Calu3 (cell line): Measurements from ENCODE around the gene ZNF584. TPM values are rescaled to one million over a fixed set of nuclear protein-coding genes. Genes with fewer than 3 reads are reported as not detected.

Experiments used
- BruUV-seq: library from RNA; stranded (reverse); fragments of 400-500 nt; replicated peaks from 2 replicates; lab custom pipeline; 2021; lab: Mats Ljungman, UMichigan
- CTCF ChIA-PET: fragments of 300-600 bp; sonication (Branson Sonifier 250); formaldehyde crosslinking; loops from one replicate; lab custom pipeline; 2022; ENCODE audit warnings: antibody characterized with exemption; lab: Charles Lee
- DNase-seq: peaks from one replicate; pipeline ENCODE4 v3.0.0; 2022
- H3K27ac Mint-ChIP-seq: one replicate; pipeline ENCODE4 v1.8.0; 2022; ENCODE audit warnings: mixed read lengths; ENCODE audit not compliant: unreplicated experiment
- H3K27me3 Mint-ChIP-seq: one replicate; pipeline ENCODE4 v1.8.0; 2022; ENCODE audit warnings: mixed read lengths; ENCODE audit not compliant: unreplicated experiment
- H3K36me3 Mint-ChIP-seq: one replicate; pipeline ENCODE4 v1.8.0; 2022; ENCODE audit warnings: mild to moderate bottlenecking, moderate library complexity, mixed read lengths; ENCODE audit not compliant: insufficient read depth, unreplicated experiment
- H3K4me1 Mint-ChIP-seq: one replicate; pipeline ENCODE4 v1.8.0; 2022; ENCODE audit warnings: mild to moderate bottlenecking, low read depth, mixed read lengths; ENCODE audit not compliant: unreplicated experiment
- H3K4me3 Mint-ChIP-seq: one replicate; pipeline ENCODE4 v1.8.0; 2022; ENCODE audit warnings: mild to moderate bottlenecking, low read depth, moderate library complexity, mixed read lengths; ENCODE audit not compliant: unreplicated experiment
- H3K9me3 Mint-ChIP-seq: one replicate; pipeline ENCODE4 v1.8.0; 2022; ENCODE audit warnings: low read depth, mixed read lengths; ENCODE audit not compliant: unreplicated experiment
- CTCF ChIP-seq: fragments of 200-600 bp; IDR thresholded peaks from one replicate; pipeline ENCODE4 v1.8.0; 2022; ENCODE audit warnings: antibody characterized with exemption; ENCODE audit not compliant: unreplicated experiment
- intact Hi-C: fragments of 100-400 bp; cut with micrococcal nuclease; formaldehyde crosslinking; loops from one replicate; pipeline ENCODE4 v1.10.0; 2022; ENCODE audit not compliant: unreplicated experiment
- total RNA-seq: library from RNA; stranded (reverse); gene quantifications from 2 replicates; pipeline ENCODE4 v1.2.3, GENCODE V29; 2022

Gene ZNF584
- total RNA-seq, 1 experiment from 2014 or later = 21.8 TPM

GRCh38 chr19:58366585-58367430 is 41.6 kb upstream of the ZNF584 start:
- H3K4me1 Mint-ChIP-seq = no peaks in the 10 kb centered on the region
- no TSS peak for BruUV-seq
- no peak for TF ChIP-seq CTCF
- no peak overlapping the region for H3K4me3 Mint-ChIP-seq
- intact Hi-C loops = no loop called here
- no peaks in the 10 kb centered on the region for H3K27me3 Mint-ChIP-seq
- CTCF ChIA-PET = no interaction called here
- no peak overlapping the region for H3K27ac Mint-ChIP-seq
- no peaks in the 10 kb centered on the region for H3K9me3 Mint-ChIP-seq
- DNase-seq = no peak
- peaks cover 18% of the 10 kb centered on the region for H3K36me3 Mint-ChIP-seq

DNA sequence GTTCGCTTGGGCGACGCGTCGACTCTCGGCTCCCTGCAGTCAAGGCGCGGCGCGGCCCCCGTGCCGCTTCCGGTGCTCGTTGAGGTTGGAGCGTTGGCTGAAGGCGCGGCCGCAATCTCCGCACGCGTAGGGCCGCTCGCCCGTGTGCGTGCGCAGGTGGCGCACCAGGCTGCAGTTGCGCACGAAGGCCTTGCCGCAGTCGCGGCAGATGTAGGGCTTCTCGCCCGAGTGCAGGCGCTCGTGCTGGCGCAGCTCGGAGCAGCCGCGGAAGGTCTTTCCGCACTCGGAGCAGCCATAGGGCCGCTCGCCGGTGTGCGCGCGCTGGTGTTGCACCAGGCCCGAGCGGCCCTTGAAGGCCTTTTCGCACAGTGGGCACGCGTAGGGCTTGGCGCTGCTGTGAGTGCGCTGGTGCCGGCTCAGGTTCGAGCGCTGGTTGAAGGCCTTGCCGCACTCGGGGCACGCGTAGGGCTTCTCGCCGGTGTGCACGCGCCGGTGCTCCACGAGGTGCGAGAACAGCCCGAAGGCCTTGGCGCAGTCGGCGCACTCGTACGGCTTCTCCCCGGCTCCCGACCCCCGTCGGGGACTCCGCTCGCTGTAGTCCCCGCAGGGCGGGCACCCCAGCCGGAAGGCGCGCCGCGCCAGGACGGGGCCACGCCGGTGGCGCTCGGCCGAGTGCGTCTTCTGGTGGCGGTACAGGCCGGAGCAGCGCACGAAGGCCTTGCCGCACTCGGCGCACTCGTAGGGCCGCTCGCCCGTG is 40.6 kb upstream of the ZNF584 start:
- Mint-ChIP-seq H3K36me3 (peaks cover 8% of the 10 kb centered on the region), H3K27ac (no peak overlapping the region), H3K4me1 (no peaks in the 10 kb centered on the region), H3K27me3 (no peaks in the 10 kb centered on the region), H3K9me3 (no peaks in the 10 kb centered on the region), H3K4me3 (no peak overlapping the region)
- BruUV-seq = no TSS peak
- no peak for TF ChIP-seq CTCF
- intact Hi-C loops = no loop called here
- CTCF ChIA-PET = no interaction called here
- DNase-seq = no peak

GRCh38 chr19:58368561-58369360 is 39.7 kb upstream of the ZNF584 start:
- BruUV-seq = no TSS peak
- H3K27ac Mint-ChIP-seq = no peak overlapping the region
- CTCF ChIA-PET = interaction anchor here (0.6 kb wide), 1 partner anchor 117 kb away, joined by 4 read pairs; no protein-coding TSS in a partner anchor

More at GRCh38 chr19:58368561-58369360, 39.7 kb upstream of the ZNF584 start:
- Mint-ChIP-seq H3K36me3 (peaks cover 4% of the 10 kb centered on the region), H3K4me1 (no peaks in the 10 kb centered on the region), H3K27me3 (no peaks in the 10 kb centered on the region), H3K4me3 (no peak overlapping the region), H3K9me3 (no peaks in the 10 kb centered on the region)
- DNase-seq = no peak
- intact Hi-C loops = no loop called here
- no peak for TF ChIP-seq CTCF
